Astrocyte of the spinal cord (primary cell): ENCODE results near the gene CLTB.

ENCODE experiments used
- DNase-seq: peaks from one replicate; pipeline ENCODE4 v3.0.0; 2011; ENCODE audit warnings: low read depth, low spot score
- H3K4me3 ChIP-seq: 2 replicates; pipeline ENCODE4 v1.5.1; 2011; ENCODE audit warnings: low read depth, mild to moderate bottlenecking, low read length, moderate library complexity
- CTCF ChIP-seq: IDR thresholded peaks from 2 replicates; pipeline ENCODE4 v1.5.1; 2012; ENCODE audit warnings: low read depth, mild to moderate bottlenecking, low read length, inconsistent platforms
- in situ Hi-C: cut with HindIII; loops from 2 replicates; pipeline ENCODE4 v1.10.0; 2017; ENCODE audit warnings: low sequenced_read_pairs

CLTB gene

GRCh38 chr5:176379881-176380280 lies 36.5 kb downstream of the CLTB start:
- DNase-seq, result no peak
- in situ Hi-C loops, result no loop called here
- no peak for TF ChIP-seq CTCF
- no peak overlapping the region for H3K4me3 ChIP-seq

- no peak for TF ChIP-seq CTCF
- DNase-seq, result no peak
- no peak overlapping the region for H3K4me3 ChIP-seq
- in situ Hi-C loops, result no loop called here
Observed at GRCh38 chr5:176373100-176373818, 43.1 kb downstream of the CLTB start.

GRCh38 chr5:176371621-176372539 lies 44.5 kb downstream of the CLTB start:
- no peak overlapping the region for H3K4me3 ChIP-seq
- in situ Hi-C loops, result no loop called here
- DNase-seq, result no peak
- no peak for TF ChIP-seq CTCF

- no peak for DNase-seq
- H3K4me3 ChIP-seq, result no peak overlapping the region
- in situ Hi-C loops, result no loop called here
- TF ChIP-seq CTCF, result no peak
Observed at GRCh38 chr5:176369934-176370711, 46.2 kb downstream of the CLTB start.

GRCh38 chr5:176368726-176369125 lies 47.6 kb downstream of the CLTB start:
- no peak for DNase-seq
- no peak overlapping the region for H3K4me3 ChIP-seq
- no peak for TF ChIP-seq CTCF
- in situ Hi-C loops, result no loop called here

GRCh38 chr5:176366232-176366894 lies 50.0 kb downstream of the CLTB start:
- peak overlapping the region; percentile 57 for H3K4me3 ChIP-seq
- no peak for TF ChIP-seq CTCF
- no peak for DNase-seq
- in situ Hi-C loops, result no loop called here
